Mucosa of descending colon (tissue), 3 donors: ENCODE data around the gene DLG2. TPM values are rescaled to one million over a fixed set of nuclear protein-coding genes. Genes with fewer than 3 reads are reported as not detected.

Experiments used
- ATAC-seq: fragments of 200-7000 bp; cut with Tn5 transposase; one replicate; pipeline ENCODE4 v1.9.1; 2020; ENCODE audit warnings: mild to moderate bottlenecking, moderate library complexity
- DNase-seq, 3 donors: peaks; one replicate each; pipeline ENCODE4 v3.0.0-alpha.2; 2020
- H3K36me3 ChIP-seq: fragments of 200-600 bp; one replicate; pipeline ENCODE4 v1.8.0; 2021; ENCODE audit warnings: low read depth, mild to moderate bottlenecking
- H3K4me1 ChIP-seq: fragments of 200-600 bp; one replicate; pipeline ENCODE4 v1.8.0; 2021; ENCODE audit warnings: low read depth, mild to moderate bottlenecking
- H3K4me3 ChIP-seq: fragments of 200-600 bp; one replicate; pipeline ENCODE4 v1.8.0; 2021; ENCODE audit warnings: mild to moderate bottlenecking
- H3K9me3 ChIP-seq: fragments of 200-600 bp; one replicate; pipeline ENCODE4 v1.8.0; 2021; ENCODE audit warnings: mild to moderate bottlenecking
- CTCF ChIP-seq: fragments of 200-600 bp; IDR thresholded peaks from one replicate; pipeline ENCODE4 v1.8.0; 2022; ENCODE audit warnings: antibody characterized with exemption, mild to moderate bottlenecking
- intact Hi-C, 2 donors: fragments of 100-400 bp; cut with DNase I in 1 of 2; cut with micrococcal nuclease in 1 of 2; formaldehyde crosslinking; loops; one replicate each; pipeline versions ENCODE4 v1.11.0 to v1.11.1; 2022; cut with DNase I, micrococcal nuclease
- total RNA-seq, 3 donors: library from RNA; stranded (reverse); fragmentation: NEBNext Ultra II Directional in 2 of 3; extraction: Animal tissue kit (Norgen Biotek cat#: 25700) in 2 of 3; gene quantifications; one replicate each; pipeline versions ENCODE4 v1.2.1 to v1.2.4, GENCODE V29; 2021 to 2023
- donor health status: DM: no; HTN: no; CAD: no; lungs with moderate emphysema.
- donor health status: DM: no; HTN: no; CAD: no.
- donor health status: DM: no; HTN: yes; CAD: no.

DLG2 gene
- total RNA-seq, 3 donors from 2014 or later = 2.1 to 11.1 (median 2.4) TPM

- no peak for ATAC-seq
- intact Hi-C loops = no loop called here
- Histone ChIP-seq H3K9me3 (no peaks in the 10 kb centered on the region), H3K4me3 (no peak overlapping the region), H3K4me1 (no peaks in the 10 kb centered on the region), H3K36me3 (no peaks in the 10 kb centered on the region)
- DNase-seq = no peak
- TF ChIP-seq CTCF = no peak
Measured at GRCh38 chr11:83918476-83918875, 1708.7 kb downstream of the DLG2 start.

DNA sequence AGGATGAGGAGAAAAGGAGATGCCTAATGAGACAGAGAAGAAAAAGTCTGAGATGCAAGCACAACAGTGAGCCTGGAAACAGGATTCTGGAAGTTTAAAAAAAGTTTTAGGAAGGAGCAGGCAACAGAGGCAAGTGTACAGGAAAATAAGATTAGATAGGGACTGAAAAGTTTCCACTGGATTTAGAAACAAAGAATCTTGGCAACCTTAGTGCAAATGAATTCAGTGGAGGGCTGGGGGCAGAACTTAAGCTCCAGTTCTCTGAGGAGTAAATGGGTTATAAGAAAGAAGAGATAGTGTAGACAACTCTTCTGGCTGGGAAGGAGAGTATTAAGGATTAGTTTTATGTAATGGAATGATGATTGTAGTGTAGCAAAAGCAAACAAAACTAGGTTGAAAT lies 1712.1 kb downstream of the DLG2 start:
- Histone ChIP-seq H3K4me1 (no peaks in the 10 kb centered on the region), H3K4me3 (no peak overlapping the region), H3K9me3 (no peaks in the 10 kb centered on the region), H3K36me3 (no peaks in the 10 kb centered on the region)
- ATAC-seq (no peak), DNase-seq (no peak)
- no peak for TF ChIP-seq CTCF
- intact Hi-C loops = no loop called here

GRCh38 chr11:83909579-83910534 lies 1717.3 kb downstream of the DLG2 start:
- Histone ChIP-seq H3K36me3 (no peaks in the 10 kb centered on the region), H3K4me3 (no peak overlapping the region), H3K4me1 (no peaks in the 10 kb centered on the region), H3K9me3 (no peaks in the 10 kb centered on the region)
- no peak for DNase-seq
- intact Hi-C loops = no loop called here
- ATAC-seq = no peak
- no peak for TF ChIP-seq CTCF

- intact Hi-C loops = no loop called here
- H3K4me1 ChIP-seq = no peaks in the 10 kb centered on the region
- no peak for ATAC-seq
- no peaks in the 10 kb centered on the region for H3K9me3 ChIP-seq
- no peak for TF ChIP-seq CTCF
- H3K4me3 ChIP-seq = no peak overlapping the region
- H3K36me3 ChIP-seq = no peaks in the 10 kb centered on the region
- no peak for DNase-seq
Measured at GRCh38 chr11:83908298-83908856, 1718.8 kb downstream of the DLG2 start.

GRCh38 chr11:83895516-83895915 lies 1731.6 kb downstream of the DLG2 start:
- no peaks in the 10 kb centered on the region for H3K9me3 ChIP-seq
- no peak for TF ChIP-seq CTCF
- ATAC-seq (no peak), DNase-seq (no peak)
- intact Hi-C loops = no loop called here
- H3K4me1 ChIP-seq = no peaks in the 10 kb centered on the region
- no peaks in the 10 kb centered on the region for H3K36me3 ChIP-seq
- no peak overlapping the region for H3K4me3 ChIP-seq
